Measurements from ENCODE around the gene CORIN.

CORIN gene

DNA sequence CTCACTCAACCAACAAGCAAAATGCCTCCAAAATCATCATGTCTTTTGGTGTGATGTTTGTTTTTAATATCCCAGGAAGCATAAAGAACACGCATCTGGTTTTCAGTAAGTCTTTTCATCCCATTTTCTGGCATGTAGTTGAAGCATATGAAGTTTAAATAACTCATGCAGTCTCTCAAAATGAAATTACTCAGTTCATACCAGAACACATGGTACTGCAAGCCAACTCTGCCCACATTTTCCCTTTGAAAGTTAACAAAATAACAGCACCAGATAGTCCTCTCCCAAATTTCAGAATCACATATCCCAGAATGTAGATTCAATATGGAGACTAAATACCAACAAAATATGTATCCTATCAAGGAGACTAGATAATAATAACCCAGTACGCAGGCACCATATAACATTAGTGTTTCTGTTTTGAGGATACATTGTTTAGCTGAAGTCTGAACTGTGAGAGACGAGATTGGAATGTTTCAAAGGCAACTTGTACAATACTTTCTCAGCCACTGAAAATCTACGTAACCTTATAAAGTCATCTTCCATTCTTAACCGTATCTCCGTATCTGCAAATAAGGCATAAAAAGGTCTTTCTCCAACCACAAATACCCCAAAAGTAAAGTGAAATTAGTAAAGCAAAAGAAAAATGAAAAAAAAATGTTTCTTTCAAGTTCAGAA is 23.1 kb downstream of the CORIN start:
- no peak overlapping the region for H3K4me3 ChIP-seq (ENCODE audit: low read length)
- no CpG with 5 or more reads among the region's 6 CpGs for WGBS (ENCODE audit: insufficient coverage, insufficient read length)

DNA sequence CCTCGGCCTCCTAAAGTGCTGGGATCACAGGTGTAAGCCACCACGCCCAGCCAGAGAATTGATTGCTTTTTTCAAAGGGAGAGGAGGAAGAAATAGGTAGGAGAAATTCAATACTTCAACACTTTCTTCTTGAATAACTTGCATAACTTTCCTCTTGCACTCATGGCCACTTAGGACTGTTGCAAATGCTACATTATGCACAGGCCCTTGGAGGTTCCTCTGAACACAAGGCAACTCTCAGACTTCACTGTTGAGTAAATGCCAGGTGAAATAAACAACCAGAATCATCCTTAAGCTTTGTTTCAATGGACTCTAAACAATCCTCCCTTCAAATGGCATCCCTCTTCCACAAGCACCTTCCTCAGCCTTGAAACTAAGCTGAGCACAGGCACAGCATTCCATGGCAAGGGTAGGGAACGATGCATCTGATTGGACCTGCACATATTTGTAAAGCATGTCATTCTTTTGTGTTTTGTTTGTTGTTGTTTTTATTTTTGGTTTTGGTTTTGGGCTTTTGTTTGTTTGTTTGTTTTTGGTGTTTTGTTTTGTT is 28.1 kb downstream of the CORIN start:
- WGBS (ENCODE audit: insufficient coverage, insufficient read length), result no CpG with 5 or more reads among the region's 3 CpGs
- Histone ChIP-seq H3K9me3 (ENCODE audit: control insufficient read depth, insufficient read depth, low read length) (no peaks in the 10 kb centered on the region), H3K27ac (ENCODE audit: low read length) (no peak overlapping the region), H3K27me3 (ENCODE audit: control insufficient read depth, insufficient read depth, low read length) (no peaks in the 10 kb centered on the region), H3K36me3 (ENCODE audit: control insufficient read depth, insufficient read depth, low read length) (no peaks in the 10 kb centered on the region), H3K4me3 (ENCODE audit: low read length) (no peak overlapping the region), H3K4me1 (ENCODE audit: control insufficient read depth, insufficient read depth, low read length) (no peaks in the 10 kb centered on the region)
- no peak for DNase-seq (ENCODE audit: low read depth, low spot score)

More for the DNA sequence above, 23.1 kb downstream of the CORIN start:
- Histone ChIP-seq H3K36me3 (ENCODE audit: control insufficient read depth, insufficient read depth, low read length) (no peaks in the 10 kb centered on the region), H3K9me3 (ENCODE audit: control insufficient read depth, insufficient read depth, low read length) (no peaks in the 10 kb centered on the region), H3K27me3 (ENCODE audit: control insufficient read depth, insufficient read depth, low read length) (no peaks in the 10 kb centered on the region), H3K27ac (ENCODE audit: low read length) (no peak overlapping the region), H3K4me1 (ENCODE audit: control insufficient read depth, insufficient read depth, low read length) (no peaks in the 10 kb centered on the region)
- no peak for DNase-seq (ENCODE audit: low read depth, low spot score)

DNA sequence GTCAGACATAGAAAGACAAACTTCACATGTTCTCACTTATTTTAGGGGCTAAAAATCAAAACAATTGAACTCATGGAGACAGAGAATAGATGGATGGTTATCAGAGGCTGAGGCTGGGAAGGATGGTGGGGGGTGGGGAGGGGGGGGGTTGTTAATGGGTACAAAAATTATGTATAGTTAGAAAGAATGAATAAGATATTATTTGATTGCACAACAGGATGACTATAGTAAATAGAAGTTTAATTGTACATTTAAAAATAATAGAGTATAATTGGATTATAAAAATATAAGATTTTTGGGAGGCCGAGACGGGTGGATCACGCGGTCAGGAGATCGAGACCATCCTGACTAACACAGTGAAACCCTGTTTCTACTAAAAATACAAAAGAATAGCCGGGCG is 33.3 kb downstream of the CORIN start:
- Histone ChIP-seq H3K9me3 (ENCODE audit: control insufficient read depth, insufficient read depth, low read length) (no peaks in the 10 kb centered on the region), H3K36me3 (ENCODE audit: control insufficient read depth, insufficient read depth, low read length) (no peaks in the 10 kb centered on the region), H3K27me3 (ENCODE audit: control insufficient read depth, insufficient read depth, low read length) (no peaks in the 10 kb centered on the region), H3K4me1 (ENCODE audit: control insufficient read depth, insufficient read depth, low read length) (no peaks in the 10 kb centered on the region), H3K27ac (ENCODE audit: low read length) (no peak overlapping the region), H3K4me3 (ENCODE audit: low read length) (no peak overlapping the region)
- WGBS (ENCODE audit: insufficient coverage, insufficient read length), result 97% methylated on average over 5 of the region's 7 CpGs
- DNase-seq (ENCODE audit: low read depth, low spot score), result no peak

DNA sequence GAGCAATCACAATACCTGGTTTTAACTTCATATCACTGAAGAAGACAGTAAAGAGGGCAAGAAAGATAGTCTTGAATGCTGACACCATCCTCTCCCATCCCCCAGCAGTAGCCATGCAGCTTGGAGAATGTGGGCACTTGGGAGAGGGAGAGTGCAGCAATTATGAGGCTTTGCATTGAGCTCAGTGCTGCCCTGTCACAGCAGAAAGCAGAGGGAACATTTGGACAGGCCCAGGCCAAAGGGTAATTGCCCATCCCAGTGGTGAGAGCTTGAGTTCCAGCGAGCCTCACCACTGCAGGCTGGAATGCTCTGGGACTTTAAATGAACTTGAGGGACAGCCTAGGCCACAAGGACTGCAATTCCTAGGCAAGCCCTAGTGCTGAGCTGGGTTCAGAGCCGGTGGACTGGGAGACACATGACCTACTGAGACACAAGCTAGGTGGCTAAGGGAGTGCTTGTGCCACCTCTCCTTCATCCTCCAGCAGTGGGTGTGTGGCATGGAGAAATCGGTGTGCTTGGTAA is 36.3 kb downstream of the CORIN start:
- no peaks in the 10 kb centered on the region for H3K9me3 ChIP-seq (ENCODE audit: control insufficient read depth, insufficient read depth, low read length)
- no peaks in the 10 kb centered on the region for H3K4me1 ChIP-seq (ENCODE audit: control insufficient read depth, insufficient read depth, low read length)
- no peak overlapping the region for H3K27ac ChIP-seq (ENCODE audit: low read length)
- WGBS (ENCODE audit: insufficient coverage, insufficient read length), result no CpG with 5 or more reads among the region's 3 CpGs
- no peak for DNase-seq (ENCODE audit: low read depth, low spot score)
- no peak overlapping the region for H3K4me3 ChIP-seq (ENCODE audit: low read length)
- H3K27me3 ChIP-seq (ENCODE audit: control insufficient read depth, insufficient read depth, low read length), result no peaks in the 10 kb centered on the region
- H3K36me3 ChIP-seq (ENCODE audit: control insufficient read depth, insufficient read depth, low read length), result no peaks in the 10 kb centered on the region

DNA sequence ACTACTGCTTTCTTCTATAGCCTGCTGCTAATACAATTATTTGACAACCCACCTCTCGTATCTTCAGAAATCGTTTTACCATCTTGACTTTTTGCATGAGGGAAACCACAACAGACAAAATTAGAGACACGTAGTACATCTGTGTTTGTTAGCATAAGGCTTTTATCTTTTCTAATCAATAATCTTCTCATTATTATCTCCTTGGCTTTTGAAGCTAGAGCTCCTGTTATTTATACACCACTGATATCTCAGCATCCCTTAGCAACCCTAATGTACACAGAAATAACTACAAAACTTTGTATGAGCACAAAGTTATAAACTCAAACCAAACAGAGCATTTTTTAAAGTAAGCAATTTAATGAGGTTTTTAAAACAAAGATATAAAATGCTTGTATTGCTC is 39.7 kb downstream of the CORIN start:
- Histone ChIP-seq H3K27me3 (ENCODE audit: control insufficient read depth, insufficient read depth, low read length) (no peaks in the 10 kb centered on the region), H3K4me1 (ENCODE audit: control insufficient read depth, insufficient read depth, low read length) (no peaks in the 10 kb centered on the region), H3K9me3 (ENCODE audit: control insufficient read depth, insufficient read depth, low read length) (no peaks in the 10 kb centered on the region), H3K27ac (ENCODE audit: low read length) (no peak overlapping the region), H3K4me3 (ENCODE audit: low read length) (no peak overlapping the region), H3K36me3 (ENCODE audit: control insufficient read depth, insufficient read depth, low read length) (no peaks in the 10 kb centered on the region)
- WGBS (ENCODE audit: insufficient coverage, insufficient read length), result no CpG with 5 or more reads among the region's 3 CpGs
- no peak for DNase-seq (ENCODE audit: low read depth, low spot score)

DNA sequence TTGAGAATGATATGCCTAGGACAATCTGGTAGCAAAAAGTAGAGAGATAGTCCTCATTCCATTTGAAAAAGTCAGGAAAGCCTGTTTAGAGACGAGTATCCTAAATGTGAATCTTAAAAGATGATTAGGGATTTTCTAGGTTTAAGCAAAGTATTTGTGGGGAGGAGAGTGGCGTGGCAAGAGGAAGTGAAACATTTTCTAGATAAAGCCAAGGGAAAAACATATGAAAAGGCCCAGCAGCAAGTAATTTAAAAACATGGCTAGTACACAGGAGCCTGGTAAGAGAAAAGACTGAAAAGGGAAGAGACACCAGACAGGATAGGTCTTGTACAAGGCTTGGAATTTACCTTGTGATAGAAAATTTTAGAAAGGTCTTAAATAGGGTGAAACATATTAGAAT is 45.9 kb downstream of the CORIN start:
- no peak for DNase-seq (ENCODE audit: low read depth, low spot score)
- Histone ChIP-seq H3K27me3 (ENCODE audit: control insufficient read depth, insufficient read depth, low read length) (no peaks in the 10 kb centered on the region), H3K4me3 (ENCODE audit: low read length) (no peak overlapping the region), H3K27ac (ENCODE audit: low read length) (no peak overlapping the region), H3K9me3 (ENCODE audit: control insufficient read depth, insufficient read depth, low read length) (no peaks in the 10 kb centered on the region), H3K4me1 (ENCODE audit: control insufficient read depth, insufficient read depth, low read length) (no peaks in the 10 kb centered on the region), H3K36me3 (ENCODE audit: control insufficient read depth, insufficient read depth, low read length) (no peaks in the 10 kb centered on the region)
- no CpG with 5 or more reads among the region's 2 CpGs for WGBS (ENCODE audit: insufficient coverage, insufficient read length)

DNA sequence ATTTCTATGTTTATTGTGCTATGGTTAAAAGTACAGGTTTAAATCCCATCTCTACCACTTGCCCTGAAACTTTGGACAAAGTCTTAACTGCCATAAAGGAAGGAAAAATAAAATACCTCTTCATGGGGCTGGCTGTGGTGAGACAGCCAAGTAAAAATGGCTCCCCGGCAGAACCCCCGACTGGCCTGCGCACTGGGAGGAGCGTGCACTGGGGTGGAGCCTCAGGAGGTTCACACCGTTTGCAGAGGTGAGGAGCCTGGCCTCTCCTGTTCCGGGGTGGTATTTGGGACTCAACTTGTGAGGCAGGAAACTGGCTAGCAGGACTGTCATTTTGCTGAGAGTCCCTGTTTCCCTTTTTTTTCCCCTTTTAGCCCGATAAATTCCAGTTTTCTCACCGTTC is 47.8 kb downstream of the CORIN start:
- H3K27me3 ChIP-seq (ENCODE audit: control insufficient read depth, insufficient read depth, low read length), result no peaks in the 10 kb centered on the region
- no peaks in the 10 kb centered on the region for H3K4me1 ChIP-seq (ENCODE audit: control insufficient read depth, insufficient read depth, low read length)
- H3K27ac ChIP-seq (ENCODE audit: low read length), result no peak overlapping the region
- no CpG with 5 or more reads among the region's 8 CpGs for WGBS (ENCODE audit: insufficient coverage, insufficient read length)
- H3K9me3 ChIP-seq (ENCODE audit: control insufficient read depth, insufficient read depth, low read length), result no peaks in the 10 kb centered on the region
- no peak overlapping the region for H3K4me3 ChIP-seq (ENCODE audit: low read length)
- H3K36me3 ChIP-seq (ENCODE audit: control insufficient read depth, insufficient read depth, low read length), result no peaks in the 10 kb centered on the region
- DNase-seq (ENCODE audit: low read depth, low spot score), result no peak

DNA sequence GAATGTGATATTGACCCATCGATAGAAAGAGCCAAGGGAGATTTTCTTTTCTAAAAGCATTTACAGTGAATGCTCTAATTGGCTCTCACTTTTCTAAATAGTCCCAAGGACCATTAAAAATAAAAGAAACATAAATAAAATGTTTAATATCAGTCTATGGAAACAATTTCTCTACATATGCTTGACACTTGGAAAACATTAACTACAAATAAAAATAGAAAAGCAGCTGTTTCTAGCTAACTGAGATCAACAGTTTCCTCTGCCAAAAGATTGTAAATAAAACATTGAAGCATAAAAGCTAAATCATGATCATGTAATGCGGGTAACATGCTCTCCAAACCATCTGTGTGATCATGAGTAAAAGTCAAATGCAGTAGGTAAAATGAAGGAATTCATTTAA is 49.7 kb downstream of the CORIN start:
- H3K4me3 ChIP-seq (ENCODE audit: low read length), result no peak overlapping the region
- no CpG with 5 or more reads among the region's 2 CpGs for WGBS (ENCODE audit: insufficient coverage, insufficient read length)
- H3K36me3 ChIP-seq (ENCODE audit: control insufficient read depth, insufficient read depth, low read length), result no peaks in the 10 kb centered on the region

DNA sequence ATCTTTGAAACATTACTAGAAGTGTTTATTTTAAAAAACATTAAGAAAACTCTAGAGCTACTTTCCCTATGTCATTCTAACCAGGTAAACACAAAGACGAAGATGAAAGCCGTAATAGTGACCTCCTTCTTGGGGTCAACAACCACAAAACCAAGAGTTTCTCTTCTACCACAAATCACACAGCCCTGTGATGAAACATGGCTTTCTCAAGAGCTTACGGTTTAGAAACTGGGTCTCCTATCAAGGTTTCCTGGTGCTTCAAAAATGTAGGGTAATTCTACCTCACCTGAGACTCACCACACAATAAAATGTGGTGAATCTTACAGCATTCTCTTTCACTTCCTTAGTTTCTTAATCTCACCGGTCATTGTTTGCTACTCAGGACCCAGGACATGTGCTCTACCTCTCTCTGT is 50.9 kb downstream of the CORIN start:
- H3K9me3 ChIP-seq (ENCODE audit: control insufficient read depth, insufficient read depth, low read length), result no peaks in the 10 kb centered on the region
- H3K36me3 ChIP-seq (ENCODE audit: control insufficient read depth, insufficient read depth, low read length), result no peaks in the 10 kb centered on the region
- no peaks in the 10 kb centered on the region for H3K27me3 ChIP-seq (ENCODE audit: control insufficient read depth, insufficient read depth, low read length)
- no peak overlapping the region for H3K27ac ChIP-seq (ENCODE audit: low read length)
- no peak for DNase-seq (ENCODE audit: low read depth, low spot score)
- H3K4me1 ChIP-seq (ENCODE audit: control insufficient read depth, insufficient read depth, low read length), result no peaks in the 10 kb centered on the region
- no peak overlapping the region for H3K4me3 ChIP-seq (ENCODE audit: low read length)
- no CpG with 5 or more reads among the region's 4 CpGs for WGBS (ENCODE audit: insufficient coverage, insufficient read length)

More for the DNA sequence above, 49.7 kb downstream of the CORIN start:
- no peaks in the 10 kb centered on the region for H3K9me3 ChIP-seq (ENCODE audit: control insufficient read depth, insufficient read depth, low read length)
- H3K4me1 ChIP-seq (ENCODE audit: control insufficient read depth, insufficient read depth, low read length), result no peaks in the 10 kb centered on the region
- no peak overlapping the region for H3K27ac ChIP-seq (ENCODE audit: low read length)
- no peaks in the 10 kb centered on the region for H3K27me3 ChIP-seq (ENCODE audit: control insufficient read depth, insufficient read depth, low read length)
- no peak for DNase-seq (ENCODE audit: low read depth, low spot score)

DNA sequence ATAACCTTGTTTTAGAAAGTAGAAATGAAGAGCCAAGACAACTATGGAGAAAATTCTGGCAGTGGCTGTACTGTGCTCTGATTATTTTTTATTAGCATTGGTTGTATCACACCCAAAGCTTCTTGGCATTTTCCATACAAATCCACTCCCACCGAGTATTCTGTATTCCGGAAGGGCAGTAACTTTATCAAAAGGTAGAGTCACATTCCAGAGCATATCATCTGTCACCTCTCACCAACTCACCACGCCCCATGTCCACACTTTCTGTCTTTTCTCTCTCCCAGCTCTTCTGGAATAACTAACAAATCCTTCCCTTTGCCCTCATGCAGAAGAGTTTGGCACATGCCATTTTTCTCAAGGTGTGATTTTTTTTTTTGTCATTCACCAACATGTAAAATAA is 52.7 kb downstream of the CORIN start:
- WGBS (ENCODE audit: insufficient coverage, insufficient read length), result no CpG with 5 or more reads among the region's 3 CpGs
- no peak for DNase-seq (ENCODE audit: low read depth, low spot score)
- H3K4me1 ChIP-seq (ENCODE audit: control insufficient read depth, insufficient read depth, low read length), result no peaks in the 10 kb centered on the region
- no peaks in the 10 kb centered on the region for H3K36me3 ChIP-seq (ENCODE audit: control insufficient read depth, insufficient read depth, low read length)
- H3K9me3 ChIP-seq (ENCODE audit: control insufficient read depth, insufficient read depth, low read length), result no peaks in the 10 kb centered on the region
- H3K27ac ChIP-seq (ENCODE audit: low read length), result no peak overlapping the region
- no peak overlapping the region for H3K4me3 ChIP-seq (ENCODE audit: low read length)
- no peaks in the 10 kb centered on the region for H3K27me3 ChIP-seq (ENCODE audit: control insufficient read depth, insufficient read depth, low read length)

DNA sequence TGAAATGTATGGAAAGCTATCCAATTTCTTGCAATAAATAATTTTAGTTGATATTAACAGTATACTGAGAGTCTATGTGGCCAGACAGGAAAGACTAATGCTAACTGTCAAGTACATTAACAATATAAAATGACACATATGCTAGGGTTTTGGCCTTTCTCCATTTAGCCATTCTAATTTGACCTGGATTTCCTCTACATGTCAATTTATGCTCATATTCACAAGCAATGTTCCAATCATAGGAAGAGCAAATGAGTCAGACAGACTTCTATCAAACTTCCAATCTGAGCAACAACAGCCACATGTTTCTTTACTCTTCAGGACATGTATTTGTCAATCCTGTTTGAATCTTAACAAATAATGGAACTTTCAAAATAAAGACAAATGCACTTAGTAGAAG is 53.6 kb downstream of the CORIN start:
- no peaks in the 10 kb centered on the region for H3K9me3 ChIP-seq (ENCODE audit: control insufficient read depth, insufficient read depth, low read length)
- DNase-seq (ENCODE audit: low read depth, low spot score), result no peak
- no peaks in the 10 kb centered on the region for H3K27me3 ChIP-seq (ENCODE audit: control insufficient read depth, insufficient read depth, low read length)

More for the DNA sequence above, 53.6 kb downstream of the CORIN start:
- Histone ChIP-seq H3K4me3 (ENCODE audit: low read length) (no peak overlapping the region), H3K36me3 (ENCODE audit: control insufficient read depth, insufficient read depth, low read length) (no peaks in the 10 kb centered on the region), H3K4me1 (ENCODE audit: control insufficient read depth, insufficient read depth, low read length) (no peaks in the 10 kb centered on the region), H3K27ac (ENCODE audit: low read length) (no peak overlapping the region)

Data from iPS DF 6.9 (cell line).